GM23338 (cell line): ENCODE measurements around the gene ADSS1. TPM values are rescaled to one million over a fixed set of nuclear protein-coding genes. Genes with fewer than 3 reads are reported as not detected.

ENCODE experiments used
- ATAC-seq: fragments of 200-7000 bp; cut with Tn5 transposase; 3 replicates; pipeline ENCODE4 v1.9.1; 2020
- DNase-seq: peaks from one replicate; pipeline ENCODE4 v3.0.0-alpha.2; 2015; ENCODE audit warnings: low spot score
- H2AFZ ChIP-seq: fragments of 200-600 bp; sonication (generic); 2 replicates; pipeline ENCODE4 v1.8.0; 2016; ENCODE audit warnings: antibody characterized with exemption, mild to moderate bottlenecking, moderate library complexity
- H3F3A ChIP-seq: fragments of 200-600 bp; sonication (generic); replicated peaks from 2 replicates; pipeline ENCODE4 v1.8.0; 2017; ENCODE audit warnings: antibody characterized with exemption, mixed run types, low read depth
- H3K27ac ChIP-seq: fragments of 200-600 bp; sonication (generic); 2 replicates; pipeline ENCODE4 v1.6.1; 2016; ENCODE audit warnings: low read depth
- H3K27me3 ChIP-seq: fragments of 200-600 bp; sonication (generic); 2 replicates; pipeline ENCODE4 v1.8.0; 2016; ENCODE audit warnings: mild to moderate bottlenecking, mixed run types, moderate library complexity; ENCODE audit not compliant: insufficient read depth
- H3K36me3 ChIP-seq: fragments of 200-600 bp; sonication (generic); 2 replicates; pipeline ENCODE4 v1.8.0; 2016; ENCODE audit warnings: mild to moderate bottlenecking; ENCODE audit not compliant: insufficient read depth
- H3K4me1 ChIP-seq: fragments of 200-600 bp; sonication (generic); 2 replicates; pipeline ENCODE4 v1.8.0; 2016; ENCODE audit warnings: mild to moderate bottlenecking, moderate library complexity; ENCODE audit not compliant: insufficient read depth
- H3K4me2 ChIP-seq: fragments of 200-600 bp; sonication (generic); 2 replicates; pipeline ENCODE4 v1.7.1; 2017; ENCODE audit warnings: mixed run types
- H3K4me3 ChIP-seq: fragments of 200-600 bp; sonication (generic); 2 replicates; pipeline ENCODE4 v1.6.1; 2016; ENCODE audit warnings: mixed run types
- H3K79me2 ChIP-seq: fragments of 200-600 bp; sonication (generic); replicated peaks from 2 replicates; pipeline ENCODE4 v1.8.0; 2017; ENCODE audit warnings: mild to moderate bottlenecking; ENCODE audit not compliant: insufficient read depth
- H3K9me2 ChIP-seq: fragments of 200-600 bp; sonication (generic); 2 replicates; pipeline ENCODE4 v1.8.0; 2017; ENCODE audit not compliant: insufficient read depth
- H4K20me1 ChIP-seq: fragments of 200-600 bp; sonication (generic); replicated peaks from 2 replicates; pipeline ENCODE4 v1.8.0; 2017; ENCODE audit warnings: mild to moderate bottlenecking; ENCODE audit not compliant: insufficient read depth
- H3K27ac Mint-ChIP-seq: 2 replicates; pipeline ENCODE4 v1.8.0; 2020; ENCODE audit warnings: inconsistent platforms, mild to moderate bottlenecking, moderate library complexity, mixed read lengths
- H3K27me3 Mint-ChIP-seq: 3 replicates; pipeline ENCODE4 v1.8.0; 2022; ENCODE audit warnings: low read depth, mild to moderate bottlenecking, moderate library complexity, mixed read lengths, inconsistent platforms; ENCODE audit not compliant: insufficient read depth, poor library complexity
- H3K36me3 Mint-ChIP-seq: 3 replicates; pipeline ENCODE4 v1.8.0; 2021; ENCODE audit warnings: low read depth, mild to moderate bottlenecking, inconsistent platforms, moderate library complexity, mixed read lengths
- H3K4me1 Mint-ChIP-seq: 3 replicates; pipeline ENCODE4 v1.8.0; 2020; ENCODE audit warnings: mild to moderate bottlenecking, inconsistent platforms, mixed read lengths
- H3K4me3 Mint-ChIP-seq: 3 replicates; pipeline ENCODE4 v1.8.0; 2021; ENCODE audit warnings: moderate library complexity, mild to moderate bottlenecking, inconsistent platforms, mixed read lengths
- H3K9me3 Mint-ChIP-seq: 3 replicates; pipeline ENCODE4 v1.8.0; 2020; ENCODE audit warnings: moderate library complexity, mild to moderate bottlenecking, inconsistent platforms, mixed read lengths
- CREB1 ChIP-seq: fragments of 250-450 bp; sonication (Bioruptor Pico); IDR thresholded peaks from 2 replicates; pipeline ENCODE4 v1.5.0; 2020; ENCODE audit warnings: low read depth, mild to moderate bottlenecking, moderate library complexity
- EZH2 ChIP-seq: fragments of 200-600 bp; sonication (generic); IDR thresholded peaks from one replicate; pipeline ENCODE4 v1.8.0; 2017; ENCODE audit warnings: antibody characterized with exemption, mild to moderate bottlenecking, low read depth; ENCODE audit not compliant: unreplicated experiment
- EZH2phosphoT487 ChIP-seq: fragments of 200-600 bp; sonication (generic); IDR thresholded peaks from one replicate; pipeline ENCODE4 v1.8.1; 2018; ENCODE audit warnings: antibody characterized with exemption; ENCODE audit not compliant: unreplicated experiment
- JUNB ChIP-seq: IDR thresholded peaks from one replicate; pipeline ENCODE4 v1.6.1; 2016; ENCODE audit warnings: antibody characterized with exemption; ENCODE audit not compliant: unreplicated experiment
- NANOG ChIP-seq: IDR thresholded peaks from 2 replicates; pipeline ENCODE4 v1.6.1; 2016; ENCODE audit warnings: antibody characterized with exemption, borderline replicate concordance
- POLR2AphosphoS5 ChIP-seq: IDR thresholded peaks from 2 replicates; pipeline ENCODE4 v1.6.1; 2016; ENCODE audit warnings: antibody characterized with exemption, low read depth
- polyA plus RNA-seq: library from polyadenylated mRNA; unstranded; fragments of >200 nt; fragmentation: Nextera tagmentation; extraction: Ambion mirVana; gene quantifications from 2 replicates; pipeline ENCODE4 v1.2.1, GENCODE V29; 2016
- total RNA-seq: library from RNA; depleted of rRNA; stranded (reverse); fragments of >200 nt; shearing (Covaris generic); gene quantifications from 2 replicates; pipeline ENCODE4 v1.2.3, GENCODE V29; 2014
- TF ChIP-seq, protein P1 (sequence below): IDR thresholded peaks from 2 replicates; pipeline ENCODE4 v1.6.1; 2016; ENCODE audit warnings: antibody characterized with exemption
- TF ChIP-seq, protein P2 (sequence below), 2 experiments: fragments of 200-600 bp in 1 of 2; sonication (generic) in 1 of 2; conservative IDR thresholded peaks; 2 replicates each; pipeline versions ENCODE4 v1.5.1 to v1.6.1; 2016 to 2017; ENCODE audit warnings: antibody characterized with exemption in 2 of 2, low read depth in 2 of 2, mild to moderate bottlenecking in 2 of 2, moderate library complexity in 1 of 2
- TF ChIP-seq, protein P3 (sequence below): IDR thresholded peaks from one replicate; pipeline ENCODE4 v1.6.1; 2018; ENCODE audit warnings: antibody characterized with exemption; ENCODE audit not compliant: unreplicated experiment

Gene ADSS1
- total and polyA plus RNA-seq, 2 experiments from 2014 or later = 9.5 to 11.6 TPM

DNA sequence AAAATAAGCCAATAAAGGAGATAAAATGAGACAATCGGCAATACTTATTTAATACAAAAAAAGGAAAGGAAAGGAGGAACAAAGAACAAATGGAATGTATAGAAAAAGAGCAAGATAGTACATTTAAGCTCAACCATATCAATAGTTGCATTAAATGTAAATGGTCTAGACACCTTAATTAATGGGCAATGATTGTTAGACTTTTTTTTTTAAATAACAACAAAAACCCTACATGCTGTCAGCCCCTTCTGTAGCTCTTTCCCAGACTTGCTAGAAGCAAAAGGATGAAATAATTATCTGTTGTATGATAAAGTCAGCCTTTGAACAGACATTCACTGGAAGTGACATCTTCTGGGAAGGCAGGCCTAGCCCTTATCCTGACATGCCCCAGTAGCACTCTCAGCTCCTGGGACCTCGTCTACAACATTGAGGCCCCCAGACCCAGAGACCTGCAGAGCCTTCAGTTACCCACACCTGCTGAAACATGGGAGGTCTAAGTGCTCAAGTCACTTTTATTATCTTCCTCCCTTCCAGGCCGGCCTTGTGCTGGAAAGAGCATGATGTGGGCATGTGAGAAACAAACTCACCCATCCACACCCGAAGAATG is 42.3 kb downstream of the ADSS1 start:
- H3F3A ChIP-seq = peaks cover 9% of the 10 kb centered on the region; the same call in 1 of the 2 replicates
- no peak overlapping the region for H3K4me3 ChIP-seq
- H3K4me2 ChIP-seq = no peak overlapping the region
- H2AFZ ChIP-seq = no peak overlapping the region
- Mint-ChIP-seq H3K36me3 (peaks cover 48% of the 10 kb centered on the region), H3K27me3 (peaks cover 3% of the 10 kb centered on the region), H3K4me3 (peak overlapping the region; percentile 59), H3K9me3 (peaks cover 12% of the 10 kb centered on the region), H3K4me1 (peaks cover 18% of the 10 kb centered on the region), H3K27ac (no peak overlapping the region; the same call in 1 of the 2 replicates)
- peaks cover 11% of the 10 kb centered on the region for H3K4me1 ChIP-seq
- no peaks in the 10 kb centered on the region; the same call in 1 of the 2 replicates for H3K9me2 ChIP-seq
- 0 out of 2 replicates have a peak, but pooled peaks cover 6% of the 10 kb centered on the region for H4K20me1 ChIP-seq
- DNase-seq (no peak), ATAC-seq (no peak)
- TF ChIP-seq EZH2phosphoT487 (no peak), POLR2AphosphoS5 (no peak), EZH2 (no peak), CREB1 (no peak), JUNB (no peak)
- TF ChIP-seq, protein P1, sequence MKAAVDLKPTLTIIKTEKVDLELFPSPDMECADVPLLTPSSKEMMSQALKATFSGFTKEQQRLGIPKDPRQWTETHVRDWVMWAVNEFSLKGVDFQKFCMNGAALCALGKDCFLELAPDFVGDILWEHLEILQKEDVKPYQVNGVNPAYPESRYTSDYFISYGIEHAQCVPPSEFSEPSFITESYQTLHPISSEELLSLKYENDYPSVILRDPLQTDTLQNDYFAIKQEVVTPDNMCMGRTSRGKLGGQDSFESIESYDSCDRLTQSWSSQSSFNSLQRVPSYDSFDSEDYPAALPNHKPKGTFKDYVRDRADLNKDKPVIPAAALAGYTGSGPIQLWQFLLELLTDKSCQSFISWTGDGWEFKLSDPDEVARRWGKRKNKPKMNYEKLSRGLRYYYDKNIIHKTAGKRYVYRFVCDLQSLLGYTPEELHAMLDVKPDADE = no peak
- TF ChIP-seq, protein P2, sequence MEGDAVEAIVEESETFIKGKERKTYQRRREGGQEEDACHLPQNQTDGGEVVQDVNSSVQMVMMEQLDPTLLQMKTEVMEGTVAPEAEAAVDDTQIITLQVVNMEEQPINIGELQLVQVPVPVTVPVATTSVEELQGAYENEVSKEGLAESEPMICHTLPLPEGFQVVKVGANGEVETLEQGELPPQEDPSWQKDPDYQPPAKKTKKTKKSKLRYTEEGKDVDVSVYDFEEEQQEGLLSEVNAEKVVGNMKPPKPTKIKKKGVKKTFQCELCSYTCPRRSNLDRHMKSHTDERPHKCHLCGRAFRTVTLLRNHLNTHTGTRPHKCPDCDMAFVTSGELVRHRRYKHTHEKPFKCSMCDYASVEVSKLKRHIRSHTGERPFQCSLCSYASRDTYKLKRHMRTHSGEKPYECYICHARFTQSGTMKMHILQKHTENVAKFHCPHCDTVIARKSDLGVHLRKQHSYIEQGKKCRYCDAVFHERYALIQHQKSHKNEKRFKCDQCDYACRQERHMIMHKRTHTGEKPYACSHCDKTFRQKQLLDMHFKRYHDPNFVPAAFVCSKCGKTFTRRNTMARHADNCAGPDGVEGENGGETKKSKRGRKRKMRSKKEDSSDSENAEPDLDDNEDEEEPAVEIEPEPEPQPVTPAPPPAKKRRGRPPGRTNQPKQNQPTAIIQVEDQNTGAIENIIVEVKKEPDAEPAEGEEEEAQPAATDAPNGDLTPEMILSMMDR (conservative IDR thresholded peaks at IDR 0.05; ENCODE audit: low read depth in 2 of 2) = no peak
- H3K27me3 ChIP-seq = no peaks in the 10 kb centered on the region
- 0 out of 2 replicates have a peak, but pooled peaks cover 4% of the 10 kb centered on the region for H3K36me3 ChIP-seq
- no peaks in the 10 kb centered on the region for H3K79me2 ChIP-seq
- no peak overlapping the region for H3K27ac ChIP-seq

DNA sequence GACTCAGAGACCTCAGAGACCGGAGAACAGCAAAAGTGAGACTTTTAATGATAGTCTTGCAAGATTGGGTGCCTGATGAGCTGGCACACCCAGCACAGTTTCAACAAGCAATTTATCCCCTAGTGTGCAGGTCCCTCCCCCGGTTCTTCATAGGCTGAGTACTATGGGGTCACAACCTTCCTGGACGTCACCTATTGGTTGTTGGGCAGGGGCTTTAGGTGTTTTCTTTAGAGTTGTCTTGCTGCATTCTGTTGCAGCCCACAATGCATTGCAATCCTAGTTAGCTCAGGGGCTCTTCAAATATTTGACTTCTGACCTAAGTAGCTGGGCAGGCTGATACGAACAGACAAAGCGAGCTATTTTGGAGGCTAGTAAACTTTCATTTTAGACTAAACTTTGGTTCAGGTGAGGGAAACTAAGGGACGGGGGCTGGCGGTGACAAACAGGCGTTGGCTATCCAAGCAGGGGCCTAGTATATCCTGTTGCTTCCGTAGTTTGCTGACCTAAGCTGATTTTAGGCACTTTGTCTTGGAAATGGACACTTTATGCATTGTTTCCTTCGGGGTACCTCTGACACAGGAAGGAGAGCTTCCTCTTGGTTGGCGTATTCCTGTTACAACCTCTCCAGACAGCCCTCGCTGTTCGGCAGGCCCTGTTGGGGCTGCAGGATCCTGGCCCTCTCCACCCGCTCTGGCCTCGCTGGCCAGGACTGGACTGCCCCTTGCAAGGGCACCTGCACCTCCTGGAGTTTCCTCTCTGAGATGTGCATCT is 43.0 kb downstream of the ADSS1 start:
- H3K27ac ChIP-seq = no peak overlapping the region
- no peaks in the 10 kb centered on the region; the same call in 1 of the 2 replicates for H3K9me2 ChIP-seq
- H3K27me3 ChIP-seq = no peaks in the 10 kb centered on the region
- Mint-ChIP-seq H3K9me3 (peaks cover 12% of the 10 kb centered on the region), H3K4me1 (peaks cover 17% of the 10 kb centered on the region), H3K27me3 (peaks cover 3% of the 10 kb centered on the region), H3K36me3 (peaks cover 50% of the 10 kb centered on the region), H3K27ac (no peak overlapping the region), H3K4me3 (peak overlapping the region; percentile 59)
- H4K20me1 ChIP-seq = 0 out of 2 replicates have a peak, but pooled peaks cover 6% of the 10 kb centered on the region
- no peak for ATAC-seq
- no peak overlapping the region for H3K4me2 ChIP-seq
- H3K4me1 ChIP-seq = peaks cover 11% of the 10 kb centered on the region
- no peak for TF ChIP-seq NANOG
- TF ChIP-seq, protein P3, sequence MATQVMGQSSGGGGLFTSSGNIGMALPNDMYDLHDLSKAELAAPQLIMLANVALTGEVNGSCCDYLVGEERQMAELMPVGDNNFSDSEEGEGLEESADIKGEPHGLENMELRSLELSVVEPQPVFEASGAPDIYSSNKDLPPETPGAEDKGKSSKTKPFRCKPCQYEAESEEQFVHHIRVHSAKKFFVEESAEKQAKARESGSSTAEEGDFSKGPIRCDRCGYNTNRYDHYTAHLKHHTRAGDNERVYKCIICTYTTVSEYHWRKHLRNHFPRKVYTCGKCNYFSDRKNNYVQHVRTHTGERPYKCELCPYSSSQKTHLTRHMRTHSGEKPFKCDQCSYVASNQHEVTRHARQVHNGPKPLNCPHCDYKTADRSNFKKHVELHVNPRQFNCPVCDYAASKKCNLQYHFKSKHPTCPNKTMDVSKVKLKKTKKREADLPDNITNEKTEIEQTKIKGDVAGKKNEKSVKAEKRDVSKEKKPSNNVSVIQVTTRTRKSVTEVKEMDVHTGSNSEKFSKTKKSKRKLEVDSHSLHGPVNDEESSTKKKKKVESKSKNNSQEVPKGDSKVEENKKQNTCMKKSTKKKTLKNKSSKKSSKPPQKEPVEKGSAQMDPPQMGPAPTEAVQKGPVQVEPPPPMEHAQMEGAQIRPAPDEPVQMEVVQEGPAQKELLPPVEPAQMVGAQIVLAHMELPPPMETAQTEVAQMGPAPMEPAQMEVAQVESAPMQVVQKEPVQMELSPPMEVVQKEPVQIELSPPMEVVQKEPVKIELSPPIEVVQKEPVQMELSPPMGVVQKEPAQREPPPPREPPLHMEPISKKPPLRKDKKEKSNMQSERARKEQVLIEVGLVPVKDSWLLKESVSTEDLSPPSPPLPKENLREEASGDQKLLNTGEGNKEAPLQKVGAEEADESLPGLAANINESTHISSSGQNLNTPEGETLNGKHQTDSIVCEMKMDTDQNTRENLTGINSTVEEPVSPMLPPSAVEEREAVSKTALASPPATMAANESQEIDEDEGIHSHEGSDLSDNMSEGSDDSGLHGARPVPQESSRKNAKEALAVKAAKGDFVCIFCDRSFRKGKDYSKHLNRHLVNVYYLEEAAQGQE = no peak
- H3K79me2 ChIP-seq = no peaks in the 10 kb centered on the region
- no peak overlapping the region for H3K4me3 ChIP-seq
- peaks cover 9% of the 10 kb centered on the region; the same call in 1 of the 2 replicates for H3F3A ChIP-seq
- H3K36me3 ChIP-seq = 0 out of 2 replicates have a peak, but pooled peaks cover 5% of the 10 kb centered on the region
- DNase-seq = no peak
- H2AFZ ChIP-seq = no peak overlapping the region
